ENCODE data around the gene MED7. TPM values are rescaled to one million over a fixed set of nuclear protein-coding genes. Genes with fewer than 3 reads are reported as not detected.

MED7 gene
- total RNA-seq, 1 donor from 2014 or later = 32.5 TPM

GRCh38 chr5:157162919-157163510 is 20.4 kb upstream of the MED7 start:
- H3K4me2 ChIP-seq = no peak overlapping the region
- Mint-ChIP-seq H3K4me1 (peaks cover 2% of the 10 kb centered on the region), H3K27ac (no peak overlapping the region), H3K36me3 (no peaks in the 10 kb centered on the region), H3K4me3 (no peak overlapping the region), H3K9me3 (no peaks in the 10 kb centered on the region), H3K27me3 (ENCODE audit: insufficient read depth, low read depth) (peaks cover 3% of the 10 kb centered on the region)
- H3F3A ChIP-seq (ENCODE audit: low read depth) = no peaks in the 10 kb centered on the region
- no peak overlapping the region for H3K9ac ChIP-seq
- no peak overlapping the region for H3K27ac ChIP-seq
- H3K79me2 ChIP-seq (ENCODE audit: low read depth) = no peaks in the 10 kb centered on the region
- H3K4me1 ChIP-seq = no peaks in the 10 kb centered on the region
- TF ChIP-seq EZH2 (IDR thresholded peaks at IDR 0.05) (no peak), CTCF (IDR thresholded peaks at IDR 0.05) (no peak), EZH2phosphoT487 (IDR thresholded peaks at IDR 0.05) (no peak)
- no peaks in the 10 kb centered on the region for H3K9me3 ChIP-seq (ENCODE audit: low read depth)
- no peak for DNase-seq (ENCODE audit: low spot score)
- H3K27me3 ChIP-seq = no peaks in the 10 kb centered on the region
- H2AFZ ChIP-seq (replicated peaks) = no peak overlapping the region
- H4K20me1 ChIP-seq (ENCODE audit: low read depth) = no peaks in the 10 kb centered on the region
- H3K4me3 ChIP-seq = no peak overlapping the region
- H3K36me3 ChIP-seq = no peaks in the 10 kb centered on the region

- Histone ChIP-seq H3K36me3 (no peaks in the 10 kb centered on the region), H4K20me1 (ENCODE audit: low read depth) (no peaks in the 10 kb centered on the region), H3K4me3 (no peak overlapping the region), H3F3A (ENCODE audit: low read depth) (no peaks in the 10 kb centered on the region), H3K4me2 (no peak overlapping the region), H2AFZ (replicated peaks) (no peak overlapping the region), H3K9me3 (ENCODE audit: low read depth) (no peaks in the 10 kb centered on the region), H3K27me3 (no peaks in the 10 kb centered on the region), H3K27ac (no peak overlapping the region), H3K9ac (no peak overlapping the region), H3K4me1 (no peaks in the 10 kb centered on the region), H3K79me2 (ENCODE audit: low read depth) (no peaks in the 10 kb centered on the region)
- Mint-ChIP-seq H3K27ac (no peak overlapping the region), H3K27me3 (ENCODE audit: insufficient read depth, low read depth) (peaks cover 3% of the 10 kb centered on the region), H3K4me1 (peaks cover 2% of the 10 kb centered on the region), H3K36me3 (no peaks in the 10 kb centered on the region), H3K9me3 (no peaks in the 10 kb centered on the region), H3K4me3 (no peak overlapping the region)
- TF ChIP-seq EZH2 (IDR thresholded peaks at IDR 0.05) (no peak), EZH2phosphoT487 (IDR thresholded peaks at IDR 0.05) (no peak)
- no peak for DNase-seq (ENCODE audit: low spot score)
These were observed 19.3 kb upstream of the MED7 start for GRCh38 chr5:157161996-157162395.

GRCh38 chr5:157160001-157160400 is 17.3 kb upstream of the MED7 start:
- Histone ChIP-seq H4K20me1 (ENCODE audit: low read depth) (no peaks in the 10 kb centered on the region), H3K27me3 (no peaks in the 10 kb centered on the region), H2AFZ (replicated peaks) (no peak overlapping the region), H3K79me2 (ENCODE audit: low read depth) (no peaks in the 10 kb centered on the region), H3K4me3 (no peak overlapping the region), H3K4me2 (no peak overlapping the region), H3K9ac (no peak overlapping the region), H3K27ac (no peak overlapping the region), H3K9me3 (ENCODE audit: low read depth) (no peaks in the 10 kb centered on the region), H3K36me3 (no peaks in the 10 kb centered on the region), H3K4me1 (no peaks in the 10 kb centered on the region), H3F3A (ENCODE audit: low read depth) (no peaks in the 10 kb centered on the region)
- Mint-ChIP-seq H3K27me3 (ENCODE audit: insufficient read depth, low read depth) (peaks cover 3% of the 10 kb centered on the region), H3K4me3 (no peak overlapping the region), H3K4me1 (no peaks in the 10 kb centered on the region), H3K27ac (no peak overlapping the region), H3K9me3 (no peaks in the 10 kb centered on the region), H3K36me3 (no peaks in the 10 kb centered on the region)
- TF ChIP-seq EZH2 (IDR thresholded peaks at IDR 0.05) (no peak), EZH2phosphoT487 (IDR thresholded peaks at IDR 0.05) (no peak), CTCF (IDR thresholded peaks at IDR 0.05) (no peak)
- no peak for DNase-seq (ENCODE audit: low spot score)

GRCh38 chr5:157159209-157159751 is 16.6 kb upstream of the MED7 start:
- Histone ChIP-seq H3K27me3 (no peaks in the 10 kb centered on the region), H3K27ac (no peak overlapping the region), H3K36me3 (no peaks in the 10 kb centered on the region), H2AFZ (replicated peaks) (no peak overlapping the region), H3K4me1 (no peaks in the 10 kb centered on the region), H3K9ac (no peak overlapping the region), H4K20me1 (ENCODE audit: low read depth) (no peaks in the 10 kb centered on the region), H3K4me3 (no peak overlapping the region), H3F3A (ENCODE audit: low read depth) (no peaks in the 10 kb centered on the region), H3K9me3 (ENCODE audit: low read depth) (no peaks in the 10 kb centered on the region), H3K4me2 (no peak overlapping the region), H3K79me2 (ENCODE audit: low read depth) (no peaks in the 10 kb centered on the region)
- Mint-ChIP-seq H3K27ac (no peak overlapping the region), H3K9me3 (no peaks in the 10 kb centered on the region), H3K27me3 (ENCODE audit: insufficient read depth, low read depth) (peaks cover 3% of the 10 kb centered on the region), H3K36me3 (no peaks in the 10 kb centered on the region), H3K4me3 (no peak overlapping the region), H3K4me1 (no peaks in the 10 kb centered on the region)
- TF ChIP-seq CTCF (IDR thresholded peaks at IDR 0.05) (no peak), EZH2phosphoT487 (IDR thresholded peaks at IDR 0.05) (no peak), EZH2 (IDR thresholded peaks at IDR 0.05) (no peak)
- DNase-seq (ENCODE audit: low spot score) = no peak
